HEK293 (cell line): ENCODE data around the gene DENND11.

Source experiments
- FEZF1 ChIP-seq: fragments of 450-650 bp; formaldehyde crosslinking; IDR thresholded peaks from 2 replicates; pipeline ENCODE4 v1.5.1; 2016; ENCODE audit warnings: missing biosample characterization, missing genetic modification characterization
- IKZF3 ChIP-seq: fragments of 450-650 bp; IDR thresholded peaks from 2 replicates; pipeline ENCODE4 v1.5.0; 2018; ENCODE audit warnings: missing biosample characterization, mild to moderate bottlenecking, missing genetic modification characterization, moderate library complexity
- KLF9 ChIP-seq: fragments of 450-650 bp; formaldehyde crosslinking; IDR thresholded peaks from 2 replicates; pipeline ENCODE4 v1.5.1; 2016; ENCODE audit warnings: missing biosample characterization, missing genetic modification characterization, low read depth
- OSR2 ChIP-seq: fragments of 450-650 bp; formaldehyde crosslinking; IDR thresholded peaks from 2 replicates; pipeline ENCODE4 v1.5.1; 2016; ENCODE audit warnings: missing biosample characterization, missing genetic modification characterization
- REPIN1 ChIP-seq: fragments of 450-650 bp; formaldehyde crosslinking; IDR thresholded peaks from 2 replicates; pipeline ENCODE4 v1.5.1; 2017; ENCODE audit warnings: missing biosample characterization, missing genetic modification characterization, low read depth
- SP7 ChIP-seq: fragments of 450-650 bp; formaldehyde crosslinking; IDR thresholded peaks from 2 replicates; pipeline ENCODE4 v1.5.1; 2016; ENCODE audit warnings: missing biosample characterization, missing genetic modification characterization
- YY2 ChIP-seq: fragments of 450-650 bp; formaldehyde crosslinking; IDR thresholded peaks from 2 replicates; pipeline ENCODE4 v1.5.1; 2016; ENCODE audit warnings: missing biosample characterization, missing genetic modification characterization
- ZBTB1 ChIP-seq: fragments of 450-650 bp; formaldehyde crosslinking; IDR thresholded peaks from 2 replicates; pipeline ENCODE4 v1.5.1; 2016; ENCODE audit warnings: missing biosample characterization, missing genetic modification characterization
- ZBTB48 ChIP-seq: fragments of 450-650 bp; formaldehyde crosslinking; IDR thresholded peaks from 2 replicates; pipeline ENCODE4 v1.5.1; 2016; ENCODE audit warnings: missing biosample characterization, missing genetic modification characterization
- ZBTB7A ChIP-seq: fragments of 450-650 bp; formaldehyde crosslinking; IDR thresholded peaks from 2 replicates; pipeline ENCODE4 v1.5.1; 2016; ENCODE audit warnings: low read depth, missing biosample characterization, missing genetic modification characterization
- ZBTB8A ChIP-seq: fragments of 450-650 bp; formaldehyde crosslinking; IDR thresholded peaks from 2 replicates; pipeline ENCODE4 v1.5.1; 2016; ENCODE audit warnings: missing biosample characterization, missing genetic modification characterization
- ZFP37 ChIP-seq: fragments of 450-650 bp; formaldehyde crosslinking; IDR thresholded peaks from 2 replicates; pipeline ENCODE4 v1.5.1; 2016; ENCODE audit warnings: missing biosample characterization, missing genetic modification characterization
- ZNF132 ChIP-seq: fragments of 450-650 bp; formaldehyde crosslinking; IDR thresholded peaks from 2 replicates; pipeline ENCODE4 v1.5.1; 2017; ENCODE audit warnings: missing biosample characterization, missing genetic modification characterization, borderline replicate concordance
- ZNF19 ChIP-seq: fragments of 450-650 bp; formaldehyde crosslinking; IDR thresholded peaks from 2 replicates; pipeline ENCODE4; 2016; ENCODE audit warnings: missing biosample characterization, missing genetic modification characterization, low read depth
- ZNF211 ChIP-seq: fragments of 450-650 bp; formaldehyde crosslinking; IDR thresholded peaks from 2 replicates; pipeline ENCODE4 v1.5.1; 2016; ENCODE audit warnings: low read depth, missing biosample characterization, missing genetic modification characterization
- ZNF214 ChIP-seq: fragments of 450-650 bp; formaldehyde crosslinking; IDR thresholded peaks from 2 replicates; pipeline ENCODE4 v1.5.1; 2017; ENCODE audit warnings: missing biosample characterization, mild to moderate bottlenecking, missing genetic modification characterization, borderline replicate concordance
- ZNF221 ChIP-seq: fragments of 450-650 bp; formaldehyde crosslinking; IDR thresholded peaks from 2 replicates; pipeline ENCODE4 v1.5.1; 2017; ENCODE audit warnings: missing biosample characterization, missing genetic modification characterization, borderline replicate concordance
- ZNF24 ChIP-seq: fragments of 450-650 bp; formaldehyde crosslinking; IDR thresholded peaks from 2 replicates; pipeline ENCODE4 v1.5.1; 2016; ENCODE audit warnings: missing biosample characterization, missing genetic modification characterization
- ZNF274 ChIP-seq, 2 experiments: fragments of 200-500 bp in 1 of 2; fragments of 450-650 bp in 1 of 2; sonication (Bioruptor generic) in 1 of 2; formaldehyde crosslinking in 1 of 2; IDR thresholded peaks; 2 replicates each; pipeline versions ENCODE4 v1.5.1 to v1.6.1; 2014 to 2016; ENCODE audit warnings: borderline replicate concordance in 1 of 2, inconsistent platforms in 1 of 2, low read length in 1 of 2, missing biosample characterization in 1 of 2, missing genetic modification characterization in 1 of 2
- ZNF302 ChIP-seq: fragments of 450-650 bp; formaldehyde crosslinking; IDR thresholded peaks from 2 replicates; pipeline ENCODE4 v1.5.1; 2016; ENCODE audit warnings: missing biosample characterization, missing genetic modification characterization, low read depth
- ZNF341 ChIP-seq: fragments of 450-650 bp; formaldehyde crosslinking; IDR thresholded peaks from 2 replicates; pipeline ENCODE4; 2016; ENCODE audit warnings: low read depth, missing biosample characterization, missing genetic modification characterization
- ZNF350 ChIP-seq: fragments of 450-650 bp; formaldehyde crosslinking; IDR thresholded peaks from 2 replicates; pipeline ENCODE4 v1.5.0; 2017; ENCODE audit warnings: missing biosample characterization, mild to moderate bottlenecking, missing genetic modification characterization
- ZNF391 ChIP-seq: fragments of 450-650 bp; formaldehyde crosslinking; IDR thresholded peaks from 2 replicates; pipeline ENCODE4 v1.5.1; 2016; ENCODE audit warnings: low read depth, missing biosample characterization, missing genetic modification characterization, borderline replicate concordance
- ZNF404 ChIP-seq: fragments of 450-650 bp; formaldehyde crosslinking; IDR thresholded peaks from 2 replicates; pipeline ENCODE4 v1.5.1; 2017; ENCODE audit warnings: missing biosample characterization, missing genetic modification characterization
- ZNF473 ChIP-seq: fragments of 450-650 bp; formaldehyde crosslinking; IDR thresholded peaks from 2 replicates; pipeline ENCODE4 v1.5.1; 2017; ENCODE audit warnings: missing biosample characterization, missing genetic modification characterization
- ZNF501 ChIP-seq: fragments of 450-650 bp; formaldehyde crosslinking; IDR thresholded peaks from 2 replicates; pipeline ENCODE4 v1.5.1; 2016; ENCODE audit warnings: missing biosample characterization, missing genetic modification characterization
- TF ChIP-seq, protein P1 (sequence below): fragments of 450-650 bp; formaldehyde crosslinking; IDR thresholded peaks from 2 replicates; pipeline ENCODE4 v1.5.1; 2017; ENCODE audit warnings: missing biosample characterization, missing genetic modification characterization
- TF ChIP-seq, protein P2 (sequence below): fragments of 450-650 bp; formaldehyde crosslinking; IDR thresholded peaks from 2 replicates; pipeline ENCODE4 v1.5.1; 2016; ENCODE audit warnings: missing biosample characterization, missing genetic modification characterization
- TF ChIP-seq, protein P3 (sequence below): fragments of 450-650 bp; formaldehyde crosslinking; IDR thresholded peaks from 2 replicates; pipeline ENCODE4 v1.5.1; 2016; ENCODE audit warnings: missing biosample characterization, missing genetic modification characterization, borderline replicate concordance
- TF ChIP-seq, protein P4 (sequence below): fragments of 450-650 bp; formaldehyde crosslinking; IDR thresholded peaks from 2 replicates; pipeline ENCODE4 v1.5.1; 2016; ENCODE audit warnings: missing biosample characterization, missing genetic modification characterization, borderline replicate concordance
- TF ChIP-seq, protein P5 (sequence below): fragments of 450-650 bp; formaldehyde crosslinking; IDR thresholded peaks from 2 replicates; pipeline ENCODE4 v1.5.1; 2017; ENCODE audit warnings: missing biosample characterization, missing genetic modification characterization

DENND11 gene

DNA sequence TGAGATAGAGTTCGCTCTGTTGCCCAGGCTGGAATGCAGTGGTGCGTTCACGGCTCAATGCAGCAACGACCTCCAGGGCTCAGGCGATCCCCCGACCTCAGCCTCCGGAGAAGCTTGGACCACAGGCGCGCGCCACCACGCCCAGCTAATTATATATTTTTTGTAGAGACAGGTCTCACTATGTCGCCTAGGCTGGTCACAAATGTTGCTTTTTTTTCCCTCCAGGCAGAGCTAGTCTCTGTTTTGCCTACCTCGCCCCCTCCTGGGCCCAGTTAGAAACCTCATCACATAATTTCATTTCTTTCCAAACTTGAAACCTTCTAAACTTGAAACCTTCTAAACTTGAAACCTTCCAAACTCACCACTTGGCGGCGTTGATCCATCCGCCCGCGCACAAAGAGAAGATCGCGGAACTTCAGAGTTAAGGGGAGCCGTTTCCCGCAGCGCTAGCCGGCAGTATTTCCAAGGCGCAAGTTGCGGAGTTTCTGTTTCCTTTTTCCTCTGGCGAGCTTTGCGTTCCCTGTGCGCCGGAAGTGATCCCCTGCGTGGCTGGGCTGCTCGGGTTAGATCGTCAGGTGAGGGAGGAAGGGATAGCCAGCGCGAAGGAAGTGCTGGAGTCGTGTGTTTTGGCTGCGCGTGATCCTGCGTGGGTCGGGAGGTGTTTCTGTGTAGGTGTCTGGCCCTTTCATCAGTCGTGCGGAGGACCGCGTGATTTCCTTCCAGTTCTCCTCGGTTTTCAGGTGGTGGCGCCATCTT, 36.0 kb upstream of the DENND11 start, which contains the start of gene SSBP1 (continued):
- TF ChIP-seq, protein P1, sequence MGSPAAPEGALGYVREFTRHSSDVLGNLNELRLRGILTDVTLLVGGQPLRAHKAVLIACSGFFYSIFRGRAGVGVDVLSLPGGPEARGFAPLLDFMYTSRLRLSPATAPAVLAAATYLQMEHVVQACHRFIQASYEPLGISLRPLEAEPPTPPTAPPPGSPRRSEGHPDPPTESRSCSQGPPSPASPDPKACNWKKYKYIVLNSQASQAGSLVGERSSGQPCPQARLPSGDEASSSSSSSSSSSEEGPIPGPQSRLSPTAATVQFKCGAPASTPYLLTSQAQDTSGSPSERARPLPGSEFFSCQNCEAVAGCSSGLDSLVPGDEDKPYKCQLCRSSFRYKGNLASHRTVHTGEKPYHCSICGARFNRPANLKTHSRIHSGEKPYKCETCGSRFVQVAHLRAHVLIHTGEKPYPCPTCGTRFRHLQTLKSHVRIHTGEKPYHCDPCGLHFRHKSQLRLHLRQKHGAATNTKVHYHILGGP (tag by site-specific recombination) = no peak
- TF ChIP-seq ZNF391 (tag by site-specific recombination) (peak; percentile 96; the same call in 1 of the 2 replicates), ZNF274 (IDR thresholded peaks at IDR 0.05; ENCODE audit: low read length) (no peak), ZNF274 (tag by site-specific recombination; IDR thresholded peaks at IDR 0.05; ENCODE audit: borderline replicate concordance) (no peak), YY2 (tag by site-specific recombination) (peak; percentile 83; the same call in 1 of the 2 replicates), ZBTB1 (peak; percentile 99), ZBTB48 (tag by site-specific recombination) (peak; percentile 89), OSR2 (tag by site-specific recombination) (no peak), SP7 (peak; percentile 93), ZNF404 (tag by site-specific recombination) (no peak), ZBTB7A (tag by site-specific recombination) (no peak), ZNF501 (tag by site-specific recombination) (peak; percentile 99), ZNF132 (tag by site-specific recombination) (no peak), KLF9 (tag by site-specific recombination) (peak; percentile 57; the same call in 1 of the 2 replicates), ZNF221 (tag by site-specific recombination) (0 out of 2 replicates have a peak, but pooled peaks have one; percentile 83), ZNF473 (tag by site-specific recombination) (no peak), ZFP37 (tag by site-specific recombination) (peak; percentile 97), ZNF302 (tag by site-specific recombination) (no peak), ZNF350 (tag by site-specific recombination) (no peak), FEZF1 (tag by site-specific recombination) (no peak), ZNF341 (tag by site-specific recombination) (0 out of 2 replicates have a peak, but pooled peaks have one; percentile 2), REPIN1 (peak; percentile 95), ZBTB8A (tag by site-specific recombination) (peak; percentile 56; the same call in 1 of the 2 replicates), IKZF3 (tag by site-specific recombination) (peak; percentile 90), ZNF214 (no peak; the same call in 1 of the 2 replicates), ZNF211 (tag by site-specific recombination) (no peak), ZNF19 (no peak), ZNF24 (tag by site-specific recombination) (peak; percentile 96)
- TF ChIP-seq, protein P2, sequence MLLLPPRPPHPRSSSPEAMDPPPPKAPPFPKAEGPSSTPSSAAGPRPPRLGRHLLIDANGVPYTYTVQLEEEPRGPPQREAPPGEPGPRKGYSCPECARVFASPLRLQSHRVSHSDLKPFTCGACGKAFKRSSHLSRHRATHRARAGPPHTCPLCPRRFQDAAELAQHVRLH (tag by site-specific recombination) = peak; percentile 95
- TF ChIP-seq, protein P3, sequence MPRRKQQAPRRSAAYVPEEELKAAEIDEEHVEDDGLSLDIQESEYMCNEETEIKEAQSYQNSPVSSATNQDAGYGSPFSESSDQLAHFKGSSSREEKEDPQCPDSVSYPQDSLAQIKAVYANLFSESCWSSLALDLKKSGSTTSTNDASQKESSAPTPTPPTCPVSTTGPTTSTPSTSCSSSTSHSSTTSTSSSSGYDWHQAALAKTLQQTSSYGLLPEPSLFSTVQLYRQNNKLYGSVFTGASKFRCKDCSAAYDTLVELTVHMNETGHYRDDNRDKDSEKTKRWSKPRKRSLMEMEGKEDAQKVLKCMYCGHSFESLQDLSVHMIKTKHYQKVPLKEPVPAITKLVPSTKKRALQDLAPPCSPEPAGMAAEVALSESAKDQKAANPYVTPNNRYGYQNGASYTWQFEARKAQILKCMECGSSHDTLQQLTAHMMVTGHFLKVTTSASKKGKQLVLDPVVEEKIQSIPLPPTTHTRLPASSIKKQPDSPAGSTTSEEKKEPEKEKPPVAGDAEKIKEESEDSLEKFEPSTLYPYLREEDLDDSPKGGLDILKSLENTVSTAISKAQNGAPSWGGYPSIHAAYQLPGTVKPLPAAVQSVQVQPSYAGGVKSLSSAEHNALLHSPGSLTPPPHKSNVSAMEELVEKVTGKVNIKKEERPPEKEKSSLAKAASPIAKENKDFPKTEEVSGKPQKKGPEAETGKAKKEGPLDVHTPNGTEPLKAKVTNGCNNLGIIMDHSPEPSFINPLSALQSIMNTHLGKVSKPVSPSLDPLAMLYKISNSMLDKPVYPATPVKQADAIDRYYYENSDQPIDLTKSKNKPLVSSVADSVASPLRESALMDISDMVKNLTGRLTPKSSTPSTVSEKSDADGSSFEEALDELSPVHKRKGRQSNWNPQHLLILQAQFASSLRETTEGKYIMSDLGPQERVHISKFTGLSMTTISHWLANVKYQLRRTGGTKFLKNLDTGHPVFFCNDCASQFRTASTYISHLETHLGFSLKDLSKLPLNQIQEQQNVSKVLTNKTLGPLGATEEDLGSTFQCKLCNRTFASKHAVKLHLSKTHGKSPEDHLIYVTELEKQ (tag by site-specific recombination) = no peak
- TF ChIP-seq, protein P4, sequence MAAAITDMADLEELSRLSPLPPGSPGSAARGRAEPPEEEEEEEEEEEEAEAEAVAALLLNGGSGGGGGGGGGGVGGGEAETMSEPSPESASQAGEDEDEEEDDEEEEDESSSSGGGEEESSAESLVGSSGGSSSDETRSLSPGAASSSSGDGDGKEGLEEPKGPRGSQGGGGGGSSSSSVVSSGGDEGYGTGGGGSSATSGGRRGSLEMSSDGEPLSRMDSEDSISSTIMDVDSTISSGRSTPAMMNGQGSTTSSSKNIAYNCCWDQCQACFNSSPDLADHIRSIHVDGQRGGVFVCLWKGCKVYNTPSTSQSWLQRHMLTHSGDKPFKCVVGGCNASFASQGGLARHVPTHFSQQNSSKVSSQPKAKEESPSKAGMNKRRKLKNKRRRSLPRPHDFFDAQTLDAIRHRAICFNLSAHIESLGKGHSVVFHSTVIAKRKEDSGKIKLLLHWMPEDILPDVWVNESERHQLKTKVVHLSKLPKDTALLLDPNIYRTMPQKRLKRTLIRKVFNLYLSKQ (tag by site-specific recombination) = peak; percentile 45; the same call in 1 of the 2 replicates
- TF ChIP-seq, protein P5, sequence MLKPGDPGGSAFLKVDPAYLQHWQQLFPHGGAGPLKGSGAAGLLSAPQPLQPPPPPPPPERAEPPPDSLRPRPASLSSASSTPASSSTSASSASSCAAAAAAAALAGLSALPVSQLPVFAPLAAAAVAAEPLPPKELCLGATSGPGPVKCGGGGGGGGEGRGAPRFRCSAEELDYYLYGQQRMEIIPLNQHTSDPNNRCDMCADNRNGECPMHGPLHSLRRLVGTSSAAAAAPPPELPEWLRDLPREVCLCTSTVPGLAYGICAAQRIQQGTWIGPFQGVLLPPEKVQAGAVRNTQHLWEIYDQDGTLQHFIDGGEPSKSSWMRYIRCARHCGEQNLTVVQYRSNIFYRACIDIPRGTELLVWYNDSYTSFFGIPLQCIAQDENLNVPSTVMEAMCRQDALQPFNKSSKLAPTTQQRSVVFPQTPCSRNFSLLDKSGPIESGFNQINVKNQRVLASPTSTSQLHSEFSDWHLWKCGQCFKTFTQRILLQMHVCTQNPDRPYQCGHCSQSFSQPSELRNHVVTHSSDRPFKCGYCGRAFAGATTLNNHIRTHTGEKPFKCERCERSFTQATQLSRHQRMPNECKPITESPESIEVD = peak; percentile 61
